H9 (cell line): Measurements from ENCODE around the gene TTC39C. TPM values are rescaled to one million over a fixed set of nuclear protein-coding genes. Genes with fewer than 3 reads are reported as not detected.

Source experiments
- DNase-seq: peaks from one replicate; pipeline ENCODE4 v3.0.0-alpha.2; 2017
- H2AFZ ChIP-seq: one replicate; pipeline ENCODE4 v1.6.1; 2013; ENCODE audit warnings: mild to moderate bottlenecking, low read length, control low read depth, moderate library complexity
- H2AK5ac ChIP-seq: 2 replicates; pipeline ENCODE4 v1.6.1; 2013; ENCODE audit warnings: low read length, control low read depth, mixed read lengths; ENCODE audit not compliant: insufficient read length
- H2BK120ac ChIP-seq: one replicate; pipeline ENCODE4 v1.6.1; 2013; ENCODE audit warnings: low read depth, mild to moderate bottlenecking, low read length, control low read depth, inconsistent platforms; ENCODE audit not compliant: poor library complexity, severe bottlenecking
- H2BK12ac ChIP-seq: 2 replicates; pipeline ENCODE4 v1.6.1; 2013; ENCODE audit warnings: low read length, control low read depth, mixed read lengths, low read depth; ENCODE audit not compliant: insufficient read length
- H2BK15ac ChIP-seq: 2 replicates; pipeline ENCODE4 v1.6.1; 2013; ENCODE audit warnings: low read depth, low read length, control low read depth
- H2BK20ac ChIP-seq: one replicate; pipeline ENCODE4 v1.6.1; 2013; ENCODE audit warnings: low read depth, mild to moderate bottlenecking, low read length, control low read depth, inconsistent platforms; ENCODE audit not compliant: poor library complexity, severe bottlenecking
- H2BK5ac ChIP-seq: 2 replicates; pipeline ENCODE4 v1.6.1; 2013; ENCODE audit warnings: low read length, control low read depth, mixed read lengths; ENCODE audit not compliant: insufficient read length
- H3K14ac ChIP-seq: 2 replicates; pipeline ENCODE4 v1.6.1; 2013; ENCODE audit warnings: low read length, control low read depth; ENCODE audit not compliant: insufficient read depth
- H3K18ac ChIP-seq: 2 replicates; pipeline ENCODE4 v1.6.1; 2013; ENCODE audit warnings: low read depth, mild to moderate bottlenecking, mixed read lengths, low read length, control low read depth; ENCODE audit not compliant: insufficient read length
- H3K23ac ChIP-seq: 2 replicates; pipeline ENCODE4 v1.6.1; 2013; ENCODE audit warnings: low read length, control low read depth, mixed read lengths, low read depth; ENCODE audit not compliant: insufficient read length
- H3K23me2 ChIP-seq: 2 replicates; pipeline ENCODE4 v1.6.1; 2013; ENCODE audit warnings: low read depth, mild to moderate bottlenecking, mixed read lengths, low read length, control low read depth; ENCODE audit not compliant: insufficient read length, poor library complexity, severe bottlenecking
- H3K27ac ChIP-seq: 2 replicates; pipeline ENCODE4 v1.5.1; 2013; ENCODE audit warnings: low read length, control low read depth, mixed read lengths, low read depth; ENCODE audit not compliant: insufficient read length
- H3K27me3 ChIP-seq: 2 replicates; pipeline ENCODE4 v1.6.1; 2013; ENCODE audit warnings: low read length, control low read depth, inconsistent platforms; ENCODE audit not compliant: insufficient read depth
- H3K4ac ChIP-seq: 2 replicates; pipeline ENCODE4 v1.6.1; 2013; ENCODE audit warnings: low read depth, mild to moderate bottlenecking, control low read depth, inconsistent platforms, low read length, moderate library complexity
- H3K4me1 ChIP-seq: 2 replicates; pipeline ENCODE4 v1.6.1; 2013; ENCODE audit warnings: low read length, control low read depth, inconsistent platforms; ENCODE audit not compliant: insufficient read depth
- H3K4me2 ChIP-seq: 2 replicates; pipeline ENCODE4 v1.6.1; 2013; ENCODE audit warnings: low read length, control low read depth, mixed read lengths; ENCODE audit not compliant: insufficient read length, insufficient read depth
- H3K56ac ChIP-seq: 2 replicates; pipeline ENCODE4 v1.6.1; 2013; ENCODE audit warnings: low read depth, mild to moderate bottlenecking, mixed read lengths, low read length, control low read depth; ENCODE audit not compliant: insufficient read length
- H3K79me1 ChIP-seq: 2 replicates; pipeline ENCODE4 v1.6.1; 2013; ENCODE audit warnings: low read depth, mild to moderate bottlenecking, moderate library complexity, low read length, control low read depth, inconsistent platforms; ENCODE audit not compliant: insufficient read depth, poor library complexity, severe bottlenecking
- H3K79me2 ChIP-seq: 2 replicates; pipeline ENCODE4 v1.6.1; 2013; ENCODE audit warnings: low read length, control low read depth, inconsistent platforms; ENCODE audit not compliant: insufficient read depth
- H3K9ac ChIP-seq: 2 replicates; pipeline ENCODE4 v1.6.1; 2013; ENCODE audit warnings: low read length, control low read depth, mixed read lengths; ENCODE audit not compliant: insufficient read length; ENCODE audit errors: extremely low read depth
- H3K9me3 ChIP-seq: one replicate; pipeline ENCODE4 v1.6.1; 2013; ENCODE audit warnings: low read depth, low read length, inconsistent platforms; ENCODE audit not compliant: control insufficient read depth
- H3T11ph ChIP-seq: one replicate; pipeline ENCODE4 v1.6.1; 2013; ENCODE audit warnings: mild to moderate bottlenecking, low read length, control low read depth, inconsistent platforms
- H4K20me1 ChIP-seq: one replicate; pipeline ENCODE4 v1.6.1; 2013; ENCODE audit not compliant: control insufficient read depth, insufficient read length, insufficient read depth
- H4K5ac ChIP-seq: 2 replicates; pipeline ENCODE4 v1.6.1; 2013; ENCODE audit warnings: low read depth, mild to moderate bottlenecking, mixed read lengths, low read length, control low read depth; ENCODE audit not compliant: insufficient read length
- H4K8ac ChIP-seq: replicated peaks from 2 replicates; pipeline ENCODE4 v1.6.1; 2013; ENCODE audit warnings: low read length, control low read depth, mixed read lengths, low read depth; ENCODE audit not compliant: insufficient read length
- H4K91ac ChIP-seq: 2 replicates; pipeline ENCODE4 v1.6.1; 2013; ENCODE audit warnings: low read depth, mild to moderate bottlenecking, moderate library complexity, mixed read lengths, low read length, control low read depth; ENCODE audit not compliant: insufficient read length
- H3K27ac Mint-ChIP-seq, 3 experiments: 2 replicates in 2 of 3; 3 replicates in 1 of 3; pipeline ENCODE4 v1.8.0; 2020 to 2021; ENCODE audit warnings: mixed read lengths in 3 of 3, mild to moderate bottlenecking in 1 of 3, moderate library complexity in 1 of 3
- H3K27me3 Mint-ChIP-seq: 2 replicates; pipeline ENCODE4 v1.8.0; 2021; ENCODE audit warnings: low read depth, mild to moderate bottlenecking, moderate library complexity, mixed read lengths
- H3K36me3 Mint-ChIP-seq, 3 experiments: 2 replicates in 2 of 3; 3 replicates in 1 of 3; pipeline ENCODE4 v1.8.0; 2020 to 2021; ENCODE audit warnings: low read depth in 3 of 3, mixed read lengths in 3 of 3; ENCODE audit not compliant: insufficient read depth in 1 of 3
- H3K4me1 Mint-ChIP-seq, 2 experiments: 2 replicates each; pipeline ENCODE4 v1.8.0; 2020; ENCODE audit warnings: mixed read lengths in 2 of 2
- H3K4me3 Mint-ChIP-seq, 2 experiments: 2 replicates in 1 of 2; 3 replicates in 1 of 2; pipeline ENCODE4 v1.8.0; 2020 to 2021; ENCODE audit warnings: mild to moderate bottlenecking in 2 of 2, mixed read lengths in 2 of 2, moderate library complexity in 1 of 2
- H3K9me3 Mint-ChIP-seq, 2 experiments: 2 replicates in 1 of 2; 3 replicates in 1 of 2; pipeline ENCODE4 v1.8.0; 2020; ENCODE audit warnings: mild to moderate bottlenecking in 2 of 2, mixed read lengths in 2 of 2, moderate library complexity in 1 of 2
- WGBS: extraction: QIAGEN DNeasy Blood & Tissue Kit; methylation state at CpG from one replicate; pipeline ENCODE4 v1.1.7; 2013; ENCODE audit warnings: missing lambda C conversion rate, low lambda C conversion rate, mixed read lengths; ENCODE audit not compliant: insufficient read length; ENCODE audit errors: extremely low coverage; 5-methylcytosine and 5-hydroxymethylcytosine counted together
- total RNA-seq: library from RNA; stranded (reverse); gene quantifications from 2 replicates; pipeline ENCODE4 v1.2.1, GENCODE V29; 2021
- TF ChIP-seq, protein P1 (sequence below): fragments of 200-600 bp; sonication (generic); conservative IDR thresholded peaks from 3 replicates; pipeline ENCODE4 v1.8.0; 2021; ENCODE audit warnings: antibody characterized with exemption, mild to moderate bottlenecking

Gene TTC39C
- total RNA-seq, 1 experiment from 2014 or later, result 18.0 TPM

- Histone ChIP-seq H2AK5ac (no peak overlapping the region), H3K56ac (no peak overlapping the region), H3T11ph (no peak overlapping the region), H3K9ac (no peak overlapping the region), H2BK15ac (no peak overlapping the region), H3K9me3 (no peaks in the 10 kb centered on the region), H3K23me2 (no peaks in the 10 kb centered on the region), H3K18ac (no peak overlapping the region), H3K27me3 (no peaks in the 10 kb centered on the region), H2BK20ac (no peak overlapping the region), H3K23ac (no peak overlapping the region), H2BK5ac (no peak overlapping the region), H3K79me1 (no peaks in the 10 kb centered on the region), H4K91ac (no peak overlapping the region), H3K79me2 (0 out of 2 replicates have a peak, but pooled peaks cover 2% of the 10 kb centered on the region), H3K4me2 (no peak overlapping the region), H3K14ac (no peak overlapping the region), H4K8ac (no peak overlapping the region), H4K5ac (no peak overlapping the region), H3K4me1 (no peaks in the 10 kb centered on the region), H2BK12ac (no peak overlapping the region), H4K20me1 (no peaks in the 10 kb centered on the region), H2AFZ (no peak overlapping the region), H2BK120ac (no peak overlapping the region), H3K4ac (no peak overlapping the region), H3K27ac (no peak overlapping the region)
- H3K36me3 Mint-ChIP-seq, result no peaks in the 10 kb centered on the region; a peak in 4 of 7 replicates
- TF ChIP-seq, protein P1, sequence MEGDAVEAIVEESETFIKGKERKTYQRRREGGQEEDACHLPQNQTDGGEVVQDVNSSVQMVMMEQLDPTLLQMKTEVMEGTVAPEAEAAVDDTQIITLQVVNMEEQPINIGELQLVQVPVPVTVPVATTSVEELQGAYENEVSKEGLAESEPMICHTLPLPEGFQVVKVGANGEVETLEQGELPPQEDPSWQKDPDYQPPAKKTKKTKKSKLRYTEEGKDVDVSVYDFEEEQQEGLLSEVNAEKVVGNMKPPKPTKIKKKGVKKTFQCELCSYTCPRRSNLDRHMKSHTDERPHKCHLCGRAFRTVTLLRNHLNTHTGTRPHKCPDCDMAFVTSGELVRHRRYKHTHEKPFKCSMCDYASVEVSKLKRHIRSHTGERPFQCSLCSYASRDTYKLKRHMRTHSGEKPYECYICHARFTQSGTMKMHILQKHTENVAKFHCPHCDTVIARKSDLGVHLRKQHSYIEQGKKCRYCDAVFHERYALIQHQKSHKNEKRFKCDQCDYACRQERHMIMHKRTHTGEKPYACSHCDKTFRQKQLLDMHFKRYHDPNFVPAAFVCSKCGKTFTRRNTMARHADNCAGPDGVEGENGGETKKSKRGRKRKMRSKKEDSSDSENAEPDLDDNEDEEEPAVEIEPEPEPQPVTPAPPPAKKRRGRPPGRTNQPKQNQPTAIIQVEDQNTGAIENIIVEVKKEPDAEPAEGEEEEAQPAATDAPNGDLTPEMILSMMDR, result no peak
- no peaks in the 10 kb centered on the region for H3K27me3 Mint-ChIP-seq
- WGBS, result no CpG with 5 or more reads among the region's 4 CpGs
- H3K27ac Mint-ChIP-seq, result no peak overlapping the region
- no peak overlapping the region for H3K4me3 Mint-ChIP-seq
- no peak for DNase-seq
- no peaks in the 10 kb centered on the region for H3K9me3 Mint-ChIP-seq
- H3K4me1 Mint-ChIP-seq, result no peaks in the 10 kb centered on the region
Measured at GRCh38 chr18:24089515-24090337, 75.2 kb downstream of the TTC39C start.
